ENCODE data around the gene LEKR1. TPM values are rescaled to one million over a fixed set of nuclear protein-coding genes. Genes with fewer than 3 reads are reported as not detected.
"Not testable (repeated sequence)": the region's sequence is repeated elsewhere in the genome, so short reads cannot be mapped to it uniquely, and the experiment has no call there.

The LEKR1 gene
- polyA plus RNA-seq, 1 donor = 2.2 TPM

- no peak overlapping the region for H3K4me3 ChIP-seq (ENCODE audit: low read length)
- no peaks in the 10 kb centered on the region for H3K36me3 ChIP-seq (ENCODE audit: control insufficient read depth, insufficient read depth, low read length)
- H3K27me3 ChIP-seq (ENCODE audit: control insufficient read depth, insufficient read depth, low read length) = no peaks in the 10 kb centered on the region
- peaks cover 15% of the 10 kb centered on the region for H3K4me1 ChIP-seq (ENCODE audit: control insufficient read depth, insufficient read depth, low read length)
- H3K27ac ChIP-seq (ENCODE audit: low read length) = peak overlapping the region; percentile 94
- DNase-seq = peak; percentile 27 to 69
- WGBS (ENCODE audit: insufficient coverage, low lambda C conversion rate) = 88% methylated on average over 1 of the region's 3 CpGs
- peaks cover 3% of the 10 kb centered on the region for H3K9me3 ChIP-seq (ENCODE audit: control insufficient read depth, low read depth, low read length)
These were observed 7.3 kb upstream of the LEKR1 start for GRCh38 chr3:156818890-156819289.

- no peak for DNase-seq
- Histone ChIP-seq H3K36me3 (ENCODE audit: control insufficient read depth, insufficient read depth, low read length) (no peaks in the 10 kb centered on the region), H3K4me3 (ENCODE audit: low read length) (no peak overlapping the region), H3K27ac (ENCODE audit: low read length) (no peak overlapping the region), H3K4me1 (ENCODE audit: control insufficient read depth, insufficient read depth, low read length) (peaks cover 21% of the 10 kb centered on the region), H3K27me3 (ENCODE audit: control insufficient read depth, insufficient read depth, low read length) (no peaks in the 10 kb centered on the region), H3K9me3 (ENCODE audit: control insufficient read depth, low read depth, low read length) (peaks cover 3% of the 10 kb centered on the region)
- WGBS (ENCODE audit: insufficient coverage, low lambda C conversion rate) = 86% methylated on average over 1 of the region's 6 CpGs
These were observed 6.1 kb upstream of the LEKR1 start for GRCh38 chr3:156819842-156820691.

DNA sequence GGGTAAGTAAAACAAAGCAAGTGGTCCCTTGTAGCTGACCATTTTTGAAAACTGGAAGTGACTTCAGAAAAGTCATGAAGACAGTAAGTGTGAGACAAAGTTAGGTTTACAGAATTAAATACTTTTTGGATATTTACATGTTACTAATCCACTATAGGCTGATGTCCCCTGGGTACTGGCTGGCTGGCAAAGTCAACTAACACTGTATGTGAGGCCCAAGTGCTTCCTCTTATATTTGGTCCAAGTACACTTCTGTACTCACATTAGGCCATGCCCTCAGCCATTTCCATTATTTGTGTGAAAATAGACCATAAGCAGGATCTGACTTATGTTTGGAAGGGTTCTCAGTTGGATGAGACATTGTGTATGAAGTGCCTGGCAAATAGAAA, 5.5 kb upstream of the LEKR1 start:
- no peaks in the 10 kb centered on the region for H3K27me3 ChIP-seq (ENCODE audit: control insufficient read depth, insufficient read depth, low read length)
- no peak for DNase-seq
- peaks cover 3% of the 10 kb centered on the region for H3K9me3 ChIP-seq (ENCODE audit: control insufficient read depth, low read depth, low read length)
- H3K36me3 ChIP-seq (ENCODE audit: control insufficient read depth, insufficient read depth, low read length) = no peaks in the 10 kb centered on the region
- H3K27ac ChIP-seq (ENCODE audit: low read length) = no peak overlapping the region
- H3K4me3 ChIP-seq (ENCODE audit: low read length) = no peak overlapping the region
- H3K4me1 ChIP-seq (ENCODE audit: control insufficient read depth, insufficient read depth, low read length) = peaks cover 19% of the 10 kb centered on the region

GRCh38 chr3:156822626-156823260, 3.4 kb upstream of the LEKR1 start:
- not testable (repeated sequence) for H3K36me3 ChIP-seq (ENCODE audit: control insufficient read depth, insufficient read depth, low read length); H3K9me3 ChIP-seq (ENCODE audit: control insufficient read depth, low read depth, low read length); DNase-seq; H3K27ac ChIP-seq (ENCODE audit: low read length); H3K27me3 ChIP-seq (ENCODE audit: control insufficient read depth, insufficient read depth, low read length); H3K4me3 ChIP-seq (ENCODE audit: low read length)
- H3K4me1 ChIP-seq (ENCODE audit: control insufficient read depth, insufficient read depth, low read length) = peaks cover 17% of the 10 kb centered on the region
- WGBS (ENCODE audit: insufficient coverage, low lambda C conversion rate) = no CpG with 5 or more reads among the region's 32 CpGs

- no CpG with 5 or more reads among the region's 8 CpGs for WGBS (ENCODE audit: insufficient coverage, low lambda C conversion rate)
- peak in 1 of 2 donors; percentile 87 for DNase-seq
- H3K36me3 ChIP-seq (ENCODE audit: control insufficient read depth, insufficient read depth, low read length) = no peaks in the 10 kb centered on the region
- peaks cover 6% of the 10 kb centered on the region for H3K4me1 ChIP-seq (ENCODE audit: control insufficient read depth, insufficient read depth, low read length)
- peak overlapping the region; percentile 99 for H3K27ac ChIP-seq (ENCODE audit: low read length)
- no peaks in the 10 kb centered on the region for H3K27me3 ChIP-seq (ENCODE audit: control insufficient read depth, insufficient read depth, low read length)
- peak overlapping the region; percentile 58 for H3K4me3 ChIP-seq (ENCODE audit: low read length)
- peaks cover 3% of the 10 kb centered on the region for H3K9me3 ChIP-seq (ENCODE audit: control insufficient read depth, low read depth, low read length)
These were observed 384 bp upstream of the LEKR1 start for GRCh38 chr3:156825795-156826143.

DNA sequence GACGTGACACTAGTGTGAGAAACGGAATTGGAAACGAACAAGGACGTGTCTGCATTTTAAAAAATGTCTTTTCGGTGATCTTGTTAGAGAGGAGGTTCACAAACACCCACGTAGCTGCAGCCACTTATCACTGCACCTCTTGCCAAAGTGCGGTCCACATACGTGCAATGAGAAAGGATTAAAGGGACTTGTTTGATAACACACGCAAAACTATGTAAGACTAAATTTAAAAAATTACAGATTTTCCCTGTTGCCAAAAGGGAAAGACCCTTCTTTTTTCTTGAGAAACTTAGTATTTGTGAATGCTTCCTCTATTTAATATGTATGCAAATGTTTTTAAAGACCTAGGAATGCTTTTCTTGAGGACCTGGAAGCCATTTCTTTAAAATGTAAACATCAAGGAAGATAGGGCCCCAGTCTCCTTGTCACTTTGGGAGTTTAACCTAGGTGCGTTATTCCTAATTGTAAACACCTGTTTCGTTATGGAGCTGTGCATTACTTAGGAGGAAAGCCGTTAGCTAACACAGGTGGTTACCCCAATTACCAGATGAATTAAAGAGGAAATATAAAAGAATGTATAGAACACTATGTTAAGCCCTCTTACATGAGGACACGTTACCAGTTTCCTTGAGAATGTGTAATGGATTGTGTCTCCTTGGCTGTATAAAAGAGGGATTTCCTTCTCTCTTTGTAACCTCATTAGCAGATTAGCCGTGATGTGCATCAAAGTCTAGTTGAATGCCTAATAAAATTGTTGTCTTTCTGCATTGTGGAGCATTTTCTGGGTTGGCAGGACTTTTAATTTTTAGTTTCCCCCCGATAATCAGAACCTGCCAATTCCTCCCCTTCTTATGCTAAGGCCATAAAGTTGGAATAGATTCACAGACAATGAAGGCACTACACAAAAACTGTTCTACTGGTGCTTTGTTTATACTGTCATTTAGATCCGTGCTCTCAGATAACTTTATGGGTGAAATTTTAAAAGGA, 1.0 kb downstream of the LEKR1 start:
- DNase-seq = no peak
- Histone ChIP-seq H3K9me3 (ENCODE audit: control insufficient read depth, low read depth, low read length) (peaks cover 3% of the 10 kb centered on the region), H3K27ac (ENCODE audit: low read length) (peak overlapping the region; percentile 99), H3K36me3 (ENCODE audit: control insufficient read depth, insufficient read depth, low read length) (no peaks in the 10 kb centered on the region), H3K27me3 (ENCODE audit: control insufficient read depth, insufficient read depth, low read length) (no peaks in the 10 kb centered on the region), H3K4me3 (ENCODE audit: low read length) (peak overlapping the region; percentile 58), H3K4me1 (ENCODE audit: control insufficient read depth, insufficient read depth, low read length) (peaks cover 6% of the 10 kb centered on the region)
- 30% methylated on average over 3 of the region's 16 CpGs for WGBS (ENCODE audit: insufficient coverage, low lambda C conversion rate)

DNA sequence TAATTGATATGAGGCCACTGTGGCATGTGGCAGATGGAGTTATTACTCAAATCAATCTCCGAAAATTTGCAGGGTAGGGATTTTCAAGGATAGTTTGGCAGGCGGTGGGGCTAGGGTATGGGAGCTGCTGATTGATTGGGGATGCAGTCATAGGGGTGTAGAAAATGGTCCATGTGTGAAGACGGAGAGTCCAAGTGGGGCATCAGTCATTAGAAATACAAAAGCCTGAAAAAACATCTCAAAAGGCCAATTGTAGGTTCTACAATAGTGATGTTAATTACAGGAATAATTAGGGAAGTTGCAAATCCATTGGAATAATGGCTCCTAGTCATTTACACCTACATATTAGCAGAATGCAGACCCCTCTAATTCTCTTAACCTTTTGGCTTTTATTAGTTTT, 4.9 kb downstream of the LEKR1 start:
- Histone ChIP-seq H3K27me3 (ENCODE audit: control insufficient read depth, insufficient read depth, low read length) (no peaks in the 10 kb centered on the region), H3K9me3 (ENCODE audit: control insufficient read depth, low read depth, low read length) (no peaks in the 10 kb centered on the region), H3K27ac (ENCODE audit: low read length) (no peak overlapping the region), H3K4me1 (ENCODE audit: control insufficient read depth, insufficient read depth, low read length) (no peaks in the 10 kb centered on the region), H3K4me3 (ENCODE audit: low read length) (no peak overlapping the region), H3K36me3 (ENCODE audit: control insufficient read depth, insufficient read depth, low read length) (no peaks in the 10 kb centered on the region)
- no peak for DNase-seq
- WGBS (ENCODE audit: insufficient coverage, low lambda C conversion rate) = no CpG with 5 or more reads among the region's 3 CpGs

GRCh38 chr3:156834435-156834834, 8.3 kb downstream of the LEKR1 start:
- no peaks in the 10 kb centered on the region for H3K27me3 ChIP-seq (ENCODE audit: control insufficient read depth, insufficient read depth, low read length)
- H3K9me3 ChIP-seq (ENCODE audit: control insufficient read depth, low read depth, low read length) = no peaks in the 10 kb centered on the region
- H3K36me3 ChIP-seq (ENCODE audit: control insufficient read depth, insufficient read depth, low read length) = no peaks in the 10 kb centered on the region
- 88% methylated on average over 2 of the region's 2 CpGs for WGBS (ENCODE audit: insufficient coverage, low lambda C conversion rate)
- H3K4me3 ChIP-seq (ENCODE audit: low read length) = no peak overlapping the region
- peaks cover 5% of the 10 kb centered on the region for H3K4me1 ChIP-seq (ENCODE audit: control insufficient read depth, insufficient read depth, low read length)
- no peak for DNase-seq
- H3K27ac ChIP-seq (ENCODE audit: low read length) = no peak overlapping the region

- Histone ChIP-seq H3K27ac (ENCODE audit: low read length) (no peak overlapping the region), H3K4me1 (ENCODE audit: control insufficient read depth, insufficient read depth, low read length) (peaks cover 5% of the 10 kb centered on the region), H3K36me3 (ENCODE audit: control insufficient read depth, insufficient read depth, low read length) (no peaks in the 10 kb centered on the region), H3K4me3 (ENCODE audit: low read length) (no peak overlapping the region), H3K27me3 (ENCODE audit: control insufficient read depth, insufficient read depth, low read length) (no peaks in the 10 kb centered on the region), H3K9me3 (ENCODE audit: control insufficient read depth, low read depth, low read length) (no peaks in the 10 kb centered on the region)
- DNase-seq = no peak
- 80% methylated on average over 1 of the region's 5 CpGs for WGBS (ENCODE audit: insufficient coverage, low lambda C conversion rate)
These were observed 8.9 kb downstream of the LEKR1 start for GRCh38 chr3:156834962-156835535.

DNA sequence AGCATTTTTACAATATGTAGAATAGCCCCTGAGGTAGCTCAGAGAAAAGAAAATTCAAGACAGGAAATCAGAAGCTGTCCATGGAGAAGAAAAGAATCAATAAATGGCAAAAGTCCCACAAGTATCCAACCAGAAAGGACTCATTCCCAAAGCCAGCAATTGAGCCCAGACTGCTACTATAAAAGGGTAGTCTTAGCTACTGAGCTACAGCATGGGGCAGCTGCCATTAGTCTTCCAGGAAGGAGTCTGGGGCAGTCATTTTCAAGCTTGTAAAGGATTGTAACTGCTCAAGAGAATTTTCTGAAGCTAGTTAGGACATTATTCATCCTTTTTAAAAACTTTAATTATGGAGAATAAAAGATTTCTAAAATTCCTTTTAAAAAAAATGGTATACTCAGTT, 10.5 kb downstream of the LEKR1 start:
- H3K4me1 ChIP-seq (ENCODE audit: control insufficient read depth, insufficient read depth, low read length) = peaks cover 5% of the 10 kb centered on the region
- no peaks in the 10 kb centered on the region for H3K36me3 ChIP-seq (ENCODE audit: control insufficient read depth, insufficient read depth, low read length)
- no peaks in the 10 kb centered on the region for H3K27me3 ChIP-seq (ENCODE audit: control insufficient read depth, insufficient read depth, low read length)

More for the DNA sequence above, 10.5 kb downstream of the LEKR1 start:
- Histone ChIP-seq H3K4me3 (ENCODE audit: low read length) (no peak overlapping the region), H3K9me3 (ENCODE audit: control insufficient read depth, low read depth, low read length) (no peaks in the 10 kb centered on the region), H3K27ac (ENCODE audit: low read length) (no peak overlapping the region)
- DNase-seq = no peak
